Cortex of kidney (tissue), 1 donor: ENCODE data around the gene EDC4.
"Not testable (repeated sequence)": the region's sequence is repeated elsewhere in the genome, so short reads cannot be mapped to it uniquely, and the experiment has no call there.

Experiments used
- DNase-seq: peaks from one replicate; lab custom pipeline; 2025; lab: John Stamatoyannopoulos, UW

The EDC4 gene

GRCh38 chr16:67853670-67854069 is 19.2 kb upstream of the EDC4 start:
- DNase-seq = no peak

GRCh38 chr16:67855789-67856188 is 17.1 kb upstream of the EDC4 start:
- DNase-seq = no peak

GRCh38 chr16:67856927-67857546 is 15.8 kb upstream of the EDC4 start:
- no peak for DNase-seq

GRCh38 chr16:67857547-67858233 is 15.2 kb upstream of the EDC4 start:
- no peak for DNase-seq

GRCh38 chr16:67858500-67858899 is 14.4 kb upstream of the EDC4 start:
- DNase-seq = no peak

DNA sequence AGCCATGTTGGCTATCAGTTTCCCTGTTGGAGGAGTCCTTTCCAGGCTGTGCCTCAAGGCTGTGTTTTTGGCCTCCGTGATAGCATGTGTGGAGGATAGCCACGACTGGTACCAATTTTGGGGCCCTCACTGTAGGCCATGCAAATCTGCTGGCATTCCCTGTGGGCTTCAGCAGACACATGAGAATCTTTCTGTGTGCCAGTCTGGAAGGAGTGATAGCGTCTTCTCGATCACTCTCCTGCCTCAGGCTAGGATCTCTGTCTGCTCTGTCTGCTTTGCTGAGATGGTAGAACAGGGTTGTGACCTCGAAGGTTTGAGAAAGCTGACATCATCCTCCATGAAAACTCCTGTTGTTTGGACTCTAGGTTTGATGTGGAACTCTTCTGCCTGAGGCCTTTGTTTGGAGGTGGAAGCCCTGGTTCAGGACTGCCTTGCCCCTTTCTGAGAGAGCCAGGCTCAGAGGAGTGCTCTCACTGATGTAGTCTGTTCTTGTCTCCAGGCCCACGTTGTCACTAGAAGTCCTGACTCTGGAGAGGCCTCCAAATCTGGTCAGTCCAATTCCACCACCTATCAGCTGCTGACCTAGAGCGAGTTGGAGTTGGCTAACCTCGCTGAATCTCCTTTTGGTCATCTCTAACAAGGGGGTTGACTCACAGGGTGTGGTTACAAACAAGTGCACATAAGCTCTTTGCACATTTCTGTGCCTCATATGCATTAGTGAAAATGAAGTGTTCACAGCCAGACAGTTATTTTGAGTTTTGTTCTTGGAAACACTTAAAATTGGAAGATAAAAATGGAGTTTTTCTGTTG is 12.1 kb upstream of the EDC4 start:
- no peak for DNase-seq

- no peak for DNase-seq
Observed at GRCh38 chr16:67861877-67862276, 11.0 kb upstream of the EDC4 start.

DNA sequence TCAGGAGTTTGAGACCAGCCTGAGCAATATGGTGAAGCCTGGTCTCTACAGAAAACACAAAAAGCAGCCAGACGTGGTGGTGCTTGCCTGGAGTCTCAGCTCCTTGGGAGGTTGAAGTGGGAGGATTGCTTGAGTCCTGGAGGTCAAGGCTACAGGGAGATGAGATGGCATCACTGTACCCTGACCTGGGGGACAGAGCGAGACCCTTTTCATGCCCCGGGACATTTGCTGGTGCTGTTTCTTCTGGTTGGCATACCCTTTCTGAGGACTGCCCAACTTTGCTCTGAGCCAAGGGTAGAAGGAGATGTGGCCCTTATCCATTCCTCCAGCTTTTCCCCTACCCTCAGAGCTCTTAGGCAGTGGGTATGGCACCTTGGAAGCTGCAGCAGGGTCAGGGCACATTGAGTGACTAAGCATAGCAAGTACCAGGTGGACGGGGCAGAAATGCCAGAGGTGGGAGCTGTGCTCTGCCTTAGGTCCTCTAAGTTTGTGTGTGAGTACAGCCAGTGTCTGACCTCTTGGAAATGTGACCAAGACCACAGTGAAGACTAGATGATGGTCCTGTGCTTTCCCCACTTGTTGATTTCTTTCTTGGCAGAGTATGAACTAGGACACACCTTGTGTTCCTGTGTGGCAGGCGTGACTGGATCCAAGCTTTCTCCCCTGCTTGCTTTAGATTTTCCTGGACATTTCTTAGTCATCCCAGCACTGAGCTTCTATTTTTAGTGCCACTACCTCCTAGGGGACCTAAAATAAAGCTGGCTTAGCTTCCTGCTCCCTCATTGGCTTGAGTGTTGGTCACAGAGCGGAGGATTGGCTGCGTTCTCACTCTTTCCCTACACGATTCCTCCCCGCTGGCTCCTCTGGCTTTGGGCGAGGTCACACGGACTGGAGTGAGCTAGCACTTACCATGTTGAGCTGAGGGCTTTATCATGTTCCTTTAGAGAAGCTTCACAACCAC is 9.9 kb upstream of the EDC4 start:
- no peak for DNase-seq

- DNase-seq = not testable (repeated sequence)
Observed at GRCh38 chr16:67864044-67864443, 8.8 kb upstream of the EDC4 start.

GRCh38 chr16:67864594-67864993 is 8.3 kb upstream of the EDC4 start:
- no peak for DNase-seq

DNA sequence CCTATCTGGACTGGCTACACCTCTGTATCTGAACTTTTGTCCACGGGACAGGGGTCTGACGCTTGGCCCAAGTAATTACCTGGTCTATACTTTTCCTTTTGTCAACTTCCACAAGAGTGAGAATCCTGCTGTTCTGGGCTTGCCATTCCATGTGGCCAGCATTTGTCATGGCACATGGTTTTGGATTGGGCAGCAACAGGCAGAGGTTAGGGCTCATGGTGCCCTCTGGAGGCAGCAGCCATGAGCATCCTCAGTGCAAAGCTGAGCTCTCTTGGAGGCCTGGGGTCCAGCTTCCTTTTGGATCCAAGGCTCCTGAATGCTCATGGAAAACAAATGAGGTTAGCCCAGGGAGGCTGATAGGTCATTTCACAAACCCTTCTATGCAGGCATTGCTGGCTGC is 7.5 kb upstream of the EDC4 start:
- DNase-seq = no peak

DNA sequence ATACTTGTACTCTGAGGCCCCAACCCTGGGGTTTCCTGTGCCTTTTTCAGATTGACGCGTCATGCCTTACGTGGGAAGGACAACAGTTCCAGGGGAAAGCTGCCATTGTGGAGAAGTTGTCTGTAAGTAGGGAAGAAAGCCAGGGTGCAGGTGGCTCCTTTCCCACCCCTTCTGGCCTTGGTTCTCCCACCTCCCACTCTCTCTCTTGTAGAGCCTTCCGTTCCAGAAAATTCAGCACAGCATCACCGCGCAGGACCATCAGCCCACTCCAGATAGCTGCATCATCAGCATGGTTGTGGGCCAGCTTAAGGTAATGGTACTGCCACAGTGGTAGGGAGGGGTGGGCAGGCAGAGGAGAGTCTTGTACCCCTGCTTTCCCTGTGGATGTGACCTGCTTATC is 4.6 kb upstream of the EDC4 start:
- DNase-seq = no peak

GRCh38 chr16:67869653-67870052 is 3.2 kb upstream of the EDC4 start:
- no peak for DNase-seq

DNA sequence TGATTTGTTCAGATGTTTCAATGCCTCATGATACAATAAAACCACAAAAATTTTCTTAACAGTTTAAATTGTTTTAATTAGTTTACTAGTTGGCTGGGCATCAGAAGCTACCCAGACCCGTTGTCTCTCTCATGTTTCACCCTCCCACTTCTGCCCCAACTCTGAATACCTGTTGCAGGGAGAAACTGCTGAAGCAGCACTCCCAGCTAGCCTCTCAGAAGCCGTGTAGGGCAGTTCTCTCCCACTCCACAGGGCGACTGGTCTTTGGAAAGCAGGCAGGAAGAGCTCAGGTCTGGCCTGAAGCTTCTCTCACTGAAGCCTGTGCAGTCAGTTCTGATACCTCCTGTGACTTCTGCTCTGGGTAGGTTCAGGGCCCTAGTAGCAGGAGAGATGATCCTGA is 1.6 kb upstream of the EDC4 start:
- no peak for DNase-seq

GRCh38 chr16:67872131-67872630 is 671 bp upstream of the EDC4 start:
- no peak for DNase-seq

GRCh38 chr16:67873435-67874370 is 851 bp downstream of the EDC4 start:
- no peak for DNase-seq

GRCh38 chr16:67874372-67874771 is 1.5 kb downstream of the EDC4 start:
- DNase-seq = no peak

DNA sequence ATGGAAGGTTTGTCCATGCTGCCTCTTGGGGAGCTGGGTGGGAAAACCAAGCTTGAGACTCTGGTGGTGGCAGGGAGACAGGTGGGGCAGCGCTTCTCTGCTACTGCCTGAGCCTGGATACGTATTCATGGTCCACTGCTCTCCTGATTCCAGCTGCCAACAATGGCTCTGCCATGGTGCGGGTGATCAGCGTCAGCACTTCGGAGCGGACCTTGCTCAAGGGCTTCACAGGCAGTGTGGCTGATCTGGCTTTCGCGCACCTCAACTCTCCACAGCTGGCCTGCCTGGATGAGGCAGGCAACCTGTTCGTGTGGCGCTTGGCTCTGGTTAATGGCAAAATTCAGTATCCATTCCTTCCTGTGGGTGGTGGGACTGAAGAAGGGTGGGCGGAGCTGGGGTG is 4.2 kb downstream of the EDC4 start:
- DNase-seq = no peak

- DNase-seq = no peak
Observed at GRCh38 chr16:67878232-67878631, 5.4 kb downstream of the EDC4 start.

DNA sequence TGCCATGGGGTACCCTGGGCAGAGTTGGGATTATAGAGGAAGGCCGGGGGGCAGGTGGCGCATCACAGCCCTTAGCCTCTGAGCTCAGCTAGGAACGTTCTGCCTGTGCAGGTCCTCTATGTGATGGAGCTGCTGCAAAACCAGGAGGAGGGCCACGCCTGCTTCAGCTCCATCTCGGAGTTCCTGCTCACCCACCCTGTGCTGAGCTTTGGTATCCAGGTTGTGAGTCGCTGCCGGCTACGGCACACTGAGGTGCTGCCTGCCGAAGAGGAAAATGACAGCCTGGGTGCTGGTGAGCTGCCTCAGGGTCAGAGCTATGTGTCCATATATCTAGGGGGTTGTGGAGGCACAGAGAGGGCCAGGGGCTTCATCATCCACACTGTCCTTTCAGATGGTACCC is 6.0 kb downstream of the EDC4 start:
- DNase-seq = no peak

- no peak for DNase-seq
Observed at GRCh38 chr16:67879462-67879861, 6.6 kb downstream of the EDC4 start.
